Measurements from ENCODE around the gene KIF1A.

Gene KIF1A

DNA sequence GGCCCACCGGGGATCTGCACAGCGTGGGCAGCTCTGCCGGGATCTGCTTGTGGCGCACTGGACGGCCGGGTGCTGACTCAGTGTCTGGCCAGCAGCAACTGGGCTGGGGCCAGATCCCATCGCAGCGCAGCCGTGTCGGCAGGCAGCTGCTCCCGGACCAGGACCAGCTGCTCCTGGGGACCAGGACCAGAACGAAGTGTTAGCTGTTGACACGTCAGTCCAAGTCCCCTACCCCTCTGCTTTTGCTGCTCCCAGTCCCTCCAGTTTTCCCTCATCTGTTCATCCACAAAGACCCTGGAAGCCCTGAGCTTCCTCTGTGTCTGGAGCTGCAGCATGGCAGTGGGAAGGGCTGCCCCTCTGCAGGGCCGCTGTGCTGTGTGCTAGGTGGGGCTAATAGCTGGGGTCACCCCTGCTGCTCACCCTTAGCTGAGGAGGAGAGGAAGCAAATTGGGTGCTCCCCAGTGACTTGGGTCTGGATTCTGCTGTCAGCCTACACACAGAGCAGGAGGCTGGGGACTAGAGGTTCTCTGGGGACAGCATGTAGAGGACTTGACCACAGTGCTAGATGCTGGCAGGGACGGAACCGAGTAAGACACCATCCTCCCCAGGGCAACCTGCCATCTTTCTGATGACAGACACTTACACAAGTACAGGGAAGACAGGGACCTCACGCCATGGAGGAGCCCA is 16.9 kb upstream of the KIF1A start:
- TF ChIP-seq, protein P1, sequence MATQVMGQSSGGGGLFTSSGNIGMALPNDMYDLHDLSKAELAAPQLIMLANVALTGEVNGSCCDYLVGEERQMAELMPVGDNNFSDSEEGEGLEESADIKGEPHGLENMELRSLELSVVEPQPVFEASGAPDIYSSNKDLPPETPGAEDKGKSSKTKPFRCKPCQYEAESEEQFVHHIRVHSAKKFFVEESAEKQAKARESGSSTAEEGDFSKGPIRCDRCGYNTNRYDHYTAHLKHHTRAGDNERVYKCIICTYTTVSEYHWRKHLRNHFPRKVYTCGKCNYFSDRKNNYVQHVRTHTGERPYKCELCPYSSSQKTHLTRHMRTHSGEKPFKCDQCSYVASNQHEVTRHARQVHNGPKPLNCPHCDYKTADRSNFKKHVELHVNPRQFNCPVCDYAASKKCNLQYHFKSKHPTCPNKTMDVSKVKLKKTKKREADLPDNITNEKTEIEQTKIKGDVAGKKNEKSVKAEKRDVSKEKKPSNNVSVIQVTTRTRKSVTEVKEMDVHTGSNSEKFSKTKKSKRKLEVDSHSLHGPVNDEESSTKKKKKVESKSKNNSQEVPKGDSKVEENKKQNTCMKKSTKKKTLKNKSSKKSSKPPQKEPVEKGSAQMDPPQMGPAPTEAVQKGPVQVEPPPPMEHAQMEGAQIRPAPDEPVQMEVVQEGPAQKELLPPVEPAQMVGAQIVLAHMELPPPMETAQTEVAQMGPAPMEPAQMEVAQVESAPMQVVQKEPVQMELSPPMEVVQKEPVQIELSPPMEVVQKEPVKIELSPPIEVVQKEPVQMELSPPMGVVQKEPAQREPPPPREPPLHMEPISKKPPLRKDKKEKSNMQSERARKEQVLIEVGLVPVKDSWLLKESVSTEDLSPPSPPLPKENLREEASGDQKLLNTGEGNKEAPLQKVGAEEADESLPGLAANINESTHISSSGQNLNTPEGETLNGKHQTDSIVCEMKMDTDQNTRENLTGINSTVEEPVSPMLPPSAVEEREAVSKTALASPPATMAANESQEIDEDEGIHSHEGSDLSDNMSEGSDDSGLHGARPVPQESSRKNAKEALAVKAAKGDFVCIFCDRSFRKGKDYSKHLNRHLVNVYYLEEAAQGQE (IDR thresholded peaks at IDR 0.05; ENCODE audit: insufficient read depth in 1 of 2, low read depth in 2 of 2, low read length in 2 of 2), result no peak
- no peak for TF ChIP-seq TAF1 (IDR thresholded peaks at IDR 0.05; ENCODE audit: borderline replicate concordance, insufficient read depth, low read length)
- no peak for TF ChIP-seq POLR2AphosphoS5 (IDR thresholded peaks at IDR 0.05; ENCODE audit: low read depth, low read length)
- no peak for TF ChIP-seq SIN3A (IDR thresholded peaks at IDR 0.05; ENCODE audit: borderline replicate concordance, insufficient read depth, low read length)
- TF ChIP-seq FOXP2 (optimal IDR thresholded peaks at IDR 0.05; ENCODE audit: borderline replicate concordance, extremely low read depth, extremely low read length, insufficient read depth), result no peak

DNA sequence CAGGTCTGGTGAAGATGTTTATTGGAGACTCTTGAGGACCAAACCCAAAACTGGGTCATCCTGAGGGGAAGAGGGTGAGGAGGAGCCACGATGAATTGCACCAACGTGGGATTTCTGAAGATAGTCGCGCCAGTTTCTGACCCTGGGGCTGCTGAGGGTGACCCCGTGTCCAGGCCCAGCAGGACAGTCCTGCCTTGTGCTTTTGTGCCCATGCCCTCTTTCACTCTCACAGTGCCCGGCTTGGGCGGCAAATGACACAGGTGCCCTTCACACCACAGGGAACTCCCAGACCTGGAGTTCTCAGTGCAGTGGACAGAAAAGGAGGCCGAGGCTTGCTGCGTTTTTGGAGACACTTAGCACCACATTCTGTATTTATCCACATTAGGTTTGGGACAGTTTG is 15.5 kb upstream of the KIF1A start:
- TF ChIP-seq TAF1 (IDR thresholded peaks at IDR 0.05; ENCODE audit: borderline replicate concordance, insufficient read depth, low read length) (no peak), FOXP2 (optimal IDR thresholded peaks at IDR 0.05; ENCODE audit: borderline replicate concordance, extremely low read depth, extremely low read length, insufficient read depth) (no peak), POLR2AphosphoS5 (IDR thresholded peaks at IDR 0.05; ENCODE audit: low read depth, low read length) (no peak), SIN3A (IDR thresholded peaks at IDR 0.05; ENCODE audit: borderline replicate concordance, insufficient read depth, low read length) (no peak)
- TF ChIP-seq, protein P1 (IDR thresholded peaks at IDR 0.05; ENCODE audit: insufficient read depth in 1 of 2, low read depth in 2 of 2, low read length in 2 of 2), result no peak

DNA sequence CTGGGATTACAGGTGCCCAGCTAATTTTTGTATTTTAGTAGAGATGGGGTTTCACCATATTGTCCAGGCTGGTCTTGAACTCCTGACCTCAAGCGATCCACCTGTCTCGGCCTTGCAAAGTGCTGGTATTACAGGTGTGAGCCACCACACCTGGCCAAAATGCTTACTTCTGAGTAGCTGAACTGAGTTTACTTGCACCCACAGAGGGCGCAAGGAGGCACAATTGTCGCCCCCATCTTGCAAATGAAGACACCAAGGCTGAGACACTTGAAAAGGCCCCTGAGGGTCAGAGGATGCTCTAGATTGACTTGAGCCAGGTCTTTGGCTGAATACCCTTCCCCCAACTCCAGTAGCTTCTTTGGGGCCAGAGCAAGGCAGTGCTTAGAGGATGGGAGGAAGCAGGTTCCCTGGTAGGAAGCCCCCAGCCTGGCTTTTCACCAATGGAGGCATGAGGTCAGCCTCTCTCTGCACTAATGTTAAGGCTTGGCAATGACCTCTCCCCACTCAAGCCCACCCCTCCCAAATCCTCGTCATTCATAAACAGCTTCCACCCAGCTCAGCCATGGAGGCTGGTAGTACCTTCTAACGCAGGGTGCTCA is 14.5 kb upstream of the KIF1A start:
- TF ChIP-seq FOXP2 (optimal IDR thresholded peaks at IDR 0.05; ENCODE audit: borderline replicate concordance, extremely low read depth, extremely low read length, insufficient read depth) (no peak), POLR2AphosphoS5 (IDR thresholded peaks at IDR 0.05; ENCODE audit: low read depth, low read length) (no peak), SIN3A (IDR thresholded peaks at IDR 0.05; ENCODE audit: borderline replicate concordance, insufficient read depth, low read length) (no peak), TAF1 (IDR thresholded peaks at IDR 0.05; ENCODE audit: borderline replicate concordance, insufficient read depth, low read length) (no peak)
- TF ChIP-seq, protein P1 (IDR thresholded peaks at IDR 0.05; ENCODE audit: insufficient read depth in 1 of 2, low read depth in 2 of 2, low read length in 2 of 2), result no peak

DNA sequence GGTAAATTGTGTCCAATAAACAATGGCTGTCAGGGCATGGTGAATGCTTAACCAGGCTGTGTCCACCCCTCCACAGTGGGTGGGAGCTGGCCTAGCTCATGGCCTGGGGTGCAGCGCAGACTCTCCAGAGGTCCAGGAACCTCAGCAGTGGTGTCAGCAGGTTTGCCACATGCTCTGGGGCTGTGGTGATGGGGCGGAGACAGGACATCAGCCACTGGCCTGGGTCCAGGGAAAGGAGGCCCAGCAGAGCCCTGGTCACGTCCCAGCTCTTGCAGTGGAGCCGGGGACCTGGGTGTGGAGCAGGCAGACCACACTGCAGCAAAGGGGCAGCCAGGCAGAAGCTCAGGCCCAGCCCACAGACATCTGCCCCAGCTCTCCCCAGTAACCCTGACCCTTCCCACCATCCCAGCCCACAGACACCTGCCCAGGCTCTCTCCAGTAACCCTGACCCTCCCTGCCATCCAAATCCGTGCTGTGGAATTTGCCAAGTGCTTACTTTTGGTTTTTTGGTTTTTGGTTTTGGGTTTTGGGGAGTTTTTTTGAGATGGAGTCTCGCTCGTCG is 13.8 kb upstream of the KIF1A start:
- no peak for TF ChIP-seq FOXP2 (optimal IDR thresholded peaks at IDR 0.05; ENCODE audit: borderline replicate concordance, extremely low read depth, extremely low read length, insufficient read depth)
- TF ChIP-seq SIN3A (IDR thresholded peaks at IDR 0.05; ENCODE audit: borderline replicate concordance, insufficient read depth, low read length), result no peak
- TF ChIP-seq, protein P1 (IDR thresholded peaks at IDR 0.05; ENCODE audit: insufficient read depth in 1 of 2, low read depth in 2 of 2, low read length in 2 of 2), result no peak
- no peak for TF ChIP-seq TAF1 (IDR thresholded peaks at IDR 0.05; ENCODE audit: borderline replicate concordance, insufficient read depth, low read length)
- TF ChIP-seq POLR2AphosphoS5 (IDR thresholded peaks at IDR 0.05; ENCODE audit: low read depth, low read length), result no peak
